GM18517 (cell line): Measurements from ENCODE around the gene PXMP4.

ENCODE experiments used
- ATAC-seq: cut with Tn5 transposase; IDR thresholded peaks from one replicate; pipeline ENCODE4 v1.9.1; 2021; ENCODE audit warnings: mild to moderate bottlenecking, moderate library complexity; ENCODE audit not compliant: unreplicated experiment

PXMP4 gene

DNA sequence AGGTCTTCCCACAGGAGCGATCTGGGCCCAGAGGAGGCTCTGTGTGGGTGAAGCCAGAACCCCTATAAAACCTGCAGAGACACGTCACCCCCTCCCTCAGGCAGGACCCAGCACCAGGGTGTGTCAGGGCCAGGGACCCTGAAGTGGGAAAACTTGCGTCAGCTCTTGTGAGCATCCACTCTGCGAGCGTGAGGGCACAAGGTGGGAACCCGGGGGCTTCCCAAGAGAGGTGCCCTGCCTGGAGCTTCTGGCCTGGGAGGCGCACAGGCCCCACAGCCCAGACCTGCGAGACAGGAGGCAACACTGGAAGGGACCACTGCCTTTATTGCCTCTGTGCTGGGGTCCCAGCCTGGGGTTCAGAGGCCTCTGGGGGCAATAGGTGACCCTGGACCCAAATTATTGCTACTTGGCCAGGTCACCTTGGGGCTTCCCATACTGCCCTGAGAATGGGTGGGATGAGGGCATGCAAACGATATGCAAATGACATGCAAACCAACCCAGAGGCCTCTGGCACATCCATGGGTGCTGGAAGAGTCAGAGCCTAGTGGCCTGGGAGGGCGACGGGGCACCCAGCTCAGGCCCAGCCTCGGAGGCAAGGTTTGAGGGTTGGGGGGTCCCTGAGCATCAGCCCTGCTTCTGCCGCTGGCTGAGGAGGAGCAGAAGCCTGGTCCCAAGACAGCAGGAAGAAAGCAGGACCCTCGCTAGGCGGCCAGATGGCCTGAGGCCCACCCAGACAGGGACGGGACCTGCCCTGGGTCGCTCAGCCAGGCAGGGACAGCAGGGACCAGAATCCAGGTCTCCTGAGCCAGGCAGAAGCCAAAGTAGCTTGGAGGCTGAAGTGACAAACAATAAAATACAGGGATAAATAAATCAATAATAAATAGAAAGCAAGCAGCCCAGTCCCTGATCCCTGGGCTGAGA is 63.1 kb downstream of the PXMP4 start:
- no peak for ATAC-seq

DNA sequence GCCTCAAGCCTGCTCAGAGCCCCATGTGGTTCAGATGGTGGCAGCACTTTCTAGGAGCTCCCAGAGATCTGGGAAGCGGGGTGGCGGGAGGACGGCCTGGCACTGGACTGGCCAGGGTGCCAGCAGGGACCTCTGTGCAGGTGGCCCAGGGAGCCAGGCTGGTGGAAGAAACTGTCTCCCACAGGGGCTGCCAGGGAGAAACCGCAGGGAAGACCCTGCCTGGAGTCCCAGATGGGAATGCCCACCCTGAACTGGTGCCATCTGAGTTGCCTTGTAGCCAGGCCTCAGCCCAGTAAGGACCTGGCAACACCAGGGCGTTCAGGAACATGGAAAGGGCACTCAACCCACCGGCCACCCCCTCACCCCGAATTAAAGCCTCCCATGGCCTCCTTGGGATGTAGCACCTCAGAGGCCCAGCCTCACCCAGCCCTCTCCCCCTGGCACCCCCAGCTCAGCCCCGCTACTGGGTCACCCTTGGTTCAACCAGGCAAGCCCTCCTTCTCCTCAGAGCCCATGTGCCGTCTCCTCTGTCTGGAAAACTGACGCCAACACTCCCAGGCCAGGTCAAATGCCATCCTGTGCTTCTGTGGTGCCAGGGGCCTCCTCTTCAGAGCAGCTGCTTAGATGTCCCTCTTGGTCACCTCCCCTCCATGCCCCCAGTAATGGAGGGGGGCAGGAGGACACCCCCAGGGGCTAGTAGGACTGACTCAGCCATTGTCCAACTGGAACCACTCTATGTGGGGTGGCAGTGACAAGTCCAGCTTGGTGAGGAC is 63.9 kb downstream of the PXMP4 start:
- ATAC-seq = no peak

DNA sequence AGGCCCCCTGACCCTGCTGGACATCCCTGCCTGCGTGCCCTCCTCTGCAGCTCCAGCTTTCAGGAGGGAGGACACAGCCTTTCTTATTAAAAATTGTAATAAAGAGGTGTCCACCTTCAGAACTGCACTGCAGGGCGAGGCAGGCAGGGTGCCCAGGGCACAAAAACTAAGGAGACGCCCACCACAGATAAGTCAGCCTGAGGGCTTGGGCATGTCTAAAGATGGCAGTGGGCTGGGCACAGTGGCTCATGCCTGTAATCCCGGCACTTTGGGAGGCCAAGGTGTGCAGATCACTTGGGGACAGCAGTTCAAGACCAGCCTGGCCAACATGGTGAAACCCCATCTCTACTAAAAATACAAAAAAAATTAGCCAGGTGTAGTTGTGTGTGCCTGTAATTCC is 64.9 kb downstream of the PXMP4 start:
- ATAC-seq = no peak

DNA sequence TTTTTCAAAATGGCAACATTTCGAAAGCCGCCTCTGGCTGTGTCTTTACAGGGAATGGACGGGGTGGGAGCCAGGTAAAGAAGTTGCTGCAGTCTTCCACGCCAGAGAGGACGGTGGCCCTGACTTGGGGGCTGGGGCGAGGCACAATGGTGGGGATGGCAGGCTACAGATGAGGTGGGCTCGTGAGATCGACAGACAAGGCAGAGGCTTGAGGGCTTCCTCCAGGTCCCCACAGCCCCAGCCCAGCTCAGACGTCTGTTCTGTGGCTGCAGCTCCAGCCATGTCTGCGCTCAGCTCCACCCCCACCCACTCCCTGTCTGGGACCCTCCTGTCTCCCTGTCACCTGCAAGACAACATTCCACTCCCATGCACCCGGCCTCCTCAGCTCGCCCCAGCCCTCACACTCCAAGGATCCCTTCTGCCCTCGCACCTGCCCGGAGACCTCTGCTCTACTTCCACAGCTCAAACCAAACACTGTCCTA is 65.4 kb downstream of the PXMP4 start:
- ATAC-seq = no peak

DNA sequence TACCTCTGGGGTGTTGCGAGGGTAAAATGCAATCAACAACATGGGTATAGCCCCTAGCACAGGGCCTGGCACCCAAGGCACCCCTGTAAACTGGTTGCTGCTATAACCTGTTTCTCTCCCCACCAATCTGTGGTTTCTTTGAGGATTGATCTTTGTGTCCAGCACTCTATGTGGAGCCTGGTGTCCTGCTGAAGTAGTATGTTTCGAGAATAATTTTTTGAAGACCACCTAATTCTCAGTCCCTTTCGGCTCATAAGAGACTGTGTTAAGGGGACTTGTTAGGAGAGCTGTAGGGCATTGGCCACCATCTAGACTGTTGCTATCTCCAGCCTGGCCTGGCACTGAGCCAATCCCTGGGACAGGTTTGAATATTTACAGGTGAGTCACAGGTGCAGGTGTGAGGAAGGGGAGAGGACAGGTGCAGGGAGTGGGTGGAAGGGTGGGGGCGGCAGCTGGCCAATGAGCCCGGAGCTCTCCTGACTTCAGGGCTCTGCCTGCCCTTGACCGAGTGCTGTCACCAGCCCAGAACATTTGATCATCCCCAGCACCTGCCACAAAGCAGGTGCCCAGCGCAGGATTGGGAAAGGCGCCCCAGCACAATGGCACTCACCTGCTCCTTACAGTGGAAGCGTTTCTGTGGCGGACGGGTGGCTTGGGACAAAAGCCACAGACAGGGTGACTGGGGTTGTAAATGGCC is 66.1 kb downstream of the PXMP4 start:
- no peak for ATAC-seq

DNA sequence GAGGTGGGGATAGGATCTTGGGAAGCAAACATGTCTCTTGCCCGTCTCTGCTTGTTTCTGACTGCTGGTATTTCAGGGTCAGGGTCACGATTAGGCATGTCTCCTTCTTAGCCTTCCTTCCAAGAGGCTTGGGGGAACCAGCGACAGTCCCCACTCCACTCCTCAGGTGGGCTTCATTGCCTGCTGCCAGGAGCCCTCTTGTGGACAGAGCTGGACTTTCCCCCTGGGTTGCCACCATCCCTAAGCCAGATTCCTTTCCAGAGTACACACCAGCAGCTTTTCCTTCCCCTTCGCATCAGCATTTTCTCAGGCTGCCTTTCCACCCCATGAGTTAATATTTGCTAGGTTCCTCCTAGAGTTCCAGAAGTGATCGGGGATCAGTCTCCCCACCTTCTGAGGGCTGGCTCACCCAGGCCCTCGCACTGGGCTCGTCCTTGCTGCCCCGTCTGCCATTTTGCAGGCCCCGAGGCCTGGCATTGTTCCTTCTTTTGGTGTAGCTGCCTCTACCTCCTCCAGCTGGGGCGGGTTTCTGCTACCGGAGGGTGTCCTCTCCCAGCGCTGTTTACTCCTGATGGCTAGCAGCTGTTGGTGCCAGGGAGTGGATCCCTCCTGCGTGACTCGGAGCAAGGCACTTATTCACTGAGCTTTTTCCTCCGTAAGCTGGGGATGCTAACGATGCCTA is 66.8 kb downstream of the PXMP4 start:
- ATAC-seq = no peak
